ENCODE data around the gene KCTD1.

The KCTD1 gene

DNA sequence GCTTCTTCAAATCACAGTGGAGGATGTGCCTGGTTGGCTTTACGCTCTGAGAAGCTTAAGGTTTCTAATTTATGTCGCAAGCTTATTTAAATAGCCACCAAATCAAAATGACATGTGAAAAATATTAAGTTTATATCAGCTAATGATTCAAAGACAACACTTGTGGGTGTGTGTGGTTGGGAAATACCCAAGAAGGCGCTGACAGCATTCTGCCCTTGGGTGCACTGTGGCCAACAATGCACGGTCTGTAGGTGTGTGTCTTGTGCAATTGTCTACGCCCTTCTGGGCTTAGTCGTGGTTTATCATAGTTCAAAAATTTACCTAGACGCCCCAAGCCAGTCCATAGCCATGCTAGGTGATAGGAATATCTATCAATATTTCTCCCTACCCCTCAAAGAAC, 60.9 kb downstream of the KCTD1 start:
- no peak for DNase-seq

DNA sequence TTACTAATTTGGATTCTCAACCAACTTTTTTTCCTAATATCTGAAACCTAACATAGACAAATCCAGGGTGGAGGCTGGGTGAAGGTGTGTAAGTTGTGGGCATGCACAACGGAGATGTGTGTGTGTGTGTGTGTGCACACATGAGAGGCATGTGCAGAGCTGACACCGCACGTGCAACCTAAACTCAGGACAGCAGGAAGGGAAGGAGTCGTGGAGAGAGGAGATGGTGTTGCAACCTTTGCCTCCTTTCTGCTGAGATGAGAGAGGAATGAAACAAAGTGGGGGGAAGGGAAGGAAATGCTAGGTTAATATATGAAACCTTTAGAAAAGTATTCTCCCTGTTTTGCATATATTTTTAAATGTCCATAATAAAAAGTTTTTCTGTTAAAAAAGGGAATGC, 64.7 kb downstream of the KCTD1 start:
- no peak for DNase-seq

DNA sequence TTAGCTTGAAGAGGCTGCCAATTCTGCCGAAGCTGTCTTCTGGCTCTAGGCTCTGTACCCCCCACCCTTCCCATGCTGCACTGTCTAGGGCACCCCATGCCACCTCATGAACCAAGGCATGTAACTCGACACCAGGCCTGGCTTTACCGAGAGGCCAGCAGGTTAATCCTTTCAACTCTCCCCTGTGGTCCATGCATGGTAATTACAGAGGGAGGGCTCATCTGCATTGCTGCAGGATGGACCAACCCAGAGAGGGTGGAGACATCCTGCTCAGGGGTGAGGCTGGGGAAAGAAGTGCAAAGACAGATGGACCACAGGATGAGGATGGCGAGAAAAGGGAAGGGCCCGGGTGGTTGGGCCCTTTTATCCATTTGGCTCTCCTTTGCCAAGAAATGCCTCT, 65.8 kb downstream of the KCTD1 start:
- DNase-seq, result no peak

DNA sequence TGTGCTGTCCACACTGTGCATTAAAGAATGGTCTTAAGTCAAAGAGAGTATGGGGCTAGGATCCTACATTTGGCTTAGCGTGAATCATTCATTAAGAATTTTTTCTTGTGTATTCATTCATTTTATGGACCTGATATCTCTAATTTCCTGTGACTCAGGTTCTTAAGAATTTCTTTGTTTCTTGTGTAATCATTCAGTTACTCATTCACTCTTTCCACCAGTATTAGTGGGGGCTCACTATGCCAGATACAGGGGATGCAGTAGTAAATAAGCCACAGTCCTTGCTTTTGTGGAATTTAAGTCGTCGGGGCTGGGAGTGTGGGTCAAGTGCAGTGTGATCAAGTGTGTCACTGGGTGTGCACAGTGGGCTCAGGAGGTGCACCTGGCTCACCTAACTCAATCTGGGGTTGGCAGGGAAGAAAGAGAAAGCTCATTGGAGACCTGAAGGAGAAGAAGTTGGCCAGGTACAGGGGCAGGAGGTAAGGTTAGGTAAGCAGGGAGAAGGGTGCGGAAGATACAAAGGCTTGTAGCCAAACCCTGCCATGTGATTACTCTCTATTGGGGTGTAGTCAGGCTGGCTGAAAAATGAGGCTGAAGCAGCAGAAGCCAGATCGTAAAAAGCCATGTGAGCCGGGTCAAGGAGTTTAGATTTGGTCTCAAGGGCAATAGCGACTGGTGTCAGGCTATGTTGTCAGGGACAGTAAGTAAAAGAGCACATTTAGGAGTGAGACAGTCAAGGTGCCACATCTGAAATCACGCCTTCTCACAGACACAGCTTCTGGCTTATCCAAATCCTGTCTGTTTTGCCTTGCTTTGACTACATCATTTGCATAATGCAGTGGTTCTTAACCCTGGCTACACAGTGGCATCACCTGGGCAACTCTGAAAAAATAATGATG, 67.2 kb downstream of the KCTD1 start:
- DNase-seq, result no peak

DNA sequence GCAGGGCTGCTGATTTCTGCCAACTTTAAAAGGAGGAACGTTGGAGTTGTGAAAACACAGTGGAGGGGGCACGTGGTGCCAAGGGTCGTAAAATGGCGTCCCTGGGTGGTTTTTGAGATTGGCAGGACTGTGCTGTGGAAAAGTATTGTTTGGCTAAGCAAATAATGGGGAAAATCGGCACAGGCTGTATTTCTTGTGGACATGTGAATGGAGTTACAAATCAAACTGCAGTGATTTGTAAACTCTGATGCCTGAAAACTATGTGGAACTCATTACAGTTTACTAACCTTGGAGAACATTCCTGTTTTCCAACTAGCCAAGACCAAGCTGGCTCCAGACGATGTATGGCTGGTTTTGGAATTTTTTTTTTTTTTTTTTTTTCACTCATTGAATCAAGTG, 68.7 kb downstream of the KCTD1 start:
- no peak for DNase-seq

DNA sequence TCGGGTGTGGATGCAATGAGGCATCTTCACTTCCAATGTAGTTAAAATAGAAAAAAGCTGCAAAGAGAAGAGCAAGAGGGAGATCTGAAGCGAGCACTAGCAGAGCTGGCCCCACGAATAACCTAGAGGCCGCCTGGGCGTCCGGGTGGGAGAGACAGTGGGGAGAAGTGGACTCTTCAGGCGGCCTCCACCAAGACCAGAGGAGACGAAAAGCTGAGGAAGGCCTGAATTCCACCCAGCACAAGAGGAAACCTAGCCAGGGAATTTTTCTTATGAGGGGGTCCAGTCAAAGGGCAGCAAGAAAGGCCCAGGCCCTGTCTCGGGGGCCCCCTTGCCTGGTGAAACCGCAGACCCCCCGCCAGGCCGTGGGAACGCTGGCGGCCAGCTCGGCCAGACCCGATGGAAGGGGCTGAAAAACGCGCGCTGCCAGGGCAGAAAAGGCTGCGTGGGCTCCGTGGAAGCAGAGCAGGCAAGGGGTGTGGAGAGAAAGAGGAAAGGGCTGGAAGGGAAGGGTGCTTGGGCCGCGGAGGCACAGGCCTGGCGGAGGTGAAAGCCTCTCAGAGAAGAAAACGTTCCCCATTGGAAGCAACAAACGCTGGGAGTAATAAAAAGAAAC, 69.2 kb downstream of the KCTD1 start:
- no peak for DNase-seq

DNA sequence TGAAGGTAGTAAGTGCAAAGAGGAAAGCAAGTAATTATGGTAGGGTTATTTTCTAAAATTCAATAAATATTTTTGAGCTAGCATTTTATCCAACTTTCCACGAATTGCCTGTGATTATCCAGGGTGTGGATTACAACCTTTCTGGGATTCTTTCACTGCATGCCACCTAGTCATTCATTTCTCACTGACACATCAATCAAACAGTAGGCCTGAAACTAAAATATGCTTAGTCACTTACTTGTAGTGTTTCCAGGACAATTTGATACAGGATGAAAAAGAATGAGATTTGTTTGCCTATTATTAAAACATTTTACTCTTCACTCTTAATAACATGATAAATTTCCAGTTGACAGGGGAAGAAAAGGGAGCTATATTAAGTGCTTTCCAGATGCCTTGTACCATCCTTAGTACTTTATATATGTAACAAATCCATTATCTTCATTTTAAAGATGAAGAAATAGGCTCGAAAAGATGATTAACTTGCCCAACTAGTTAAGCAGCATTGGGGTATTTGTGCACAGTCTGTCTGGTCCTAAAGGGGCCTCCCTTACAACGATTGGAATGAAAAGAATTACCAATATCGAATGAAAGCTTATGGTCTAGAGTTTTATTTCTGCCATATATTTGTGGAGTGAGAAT, 70.4 kb downstream of the KCTD1 start:
- DNase-seq, result no peak

DNA sequence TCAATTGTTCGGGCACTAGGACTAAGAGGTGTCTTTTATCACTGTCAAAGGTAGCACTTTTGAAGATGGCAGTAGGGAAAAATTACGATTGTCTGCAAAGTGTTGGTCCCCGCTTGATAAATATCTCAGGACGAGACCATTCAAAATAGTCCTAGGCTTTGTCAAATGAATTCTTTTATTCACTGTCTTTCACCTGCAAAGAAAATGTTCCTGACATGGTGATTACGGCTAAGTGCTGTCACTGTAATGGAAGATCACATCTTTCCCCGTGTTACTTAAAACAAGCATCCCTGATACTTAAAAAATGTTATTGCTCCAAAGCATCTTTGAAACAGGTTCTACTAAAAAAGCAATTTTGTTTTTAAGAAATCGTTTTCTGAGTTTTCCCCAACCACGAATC, 71.7 kb downstream of the KCTD1 start:
- no peak for DNase-seq

DNA sequence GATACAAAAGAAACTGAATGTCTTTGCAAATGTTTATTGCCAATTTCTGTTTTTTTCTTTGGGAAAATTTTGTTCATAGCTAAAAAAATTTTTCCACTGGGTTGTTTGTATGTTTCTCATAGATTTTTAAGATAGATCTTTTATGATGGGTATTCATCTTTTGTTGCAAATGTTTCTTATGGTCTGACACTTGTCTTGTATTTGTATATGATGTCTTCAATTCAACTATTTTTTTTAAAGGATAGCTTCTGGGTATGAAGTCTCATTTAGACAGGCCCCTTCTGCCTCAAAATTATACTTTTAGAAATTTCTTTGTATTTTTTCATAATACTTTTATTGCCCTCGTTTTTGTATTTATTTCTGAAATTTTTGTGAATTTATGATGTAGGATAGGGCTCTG, 73.8 kb downstream of the KCTD1 start:
- DNase-seq, result no peak

DNA sequence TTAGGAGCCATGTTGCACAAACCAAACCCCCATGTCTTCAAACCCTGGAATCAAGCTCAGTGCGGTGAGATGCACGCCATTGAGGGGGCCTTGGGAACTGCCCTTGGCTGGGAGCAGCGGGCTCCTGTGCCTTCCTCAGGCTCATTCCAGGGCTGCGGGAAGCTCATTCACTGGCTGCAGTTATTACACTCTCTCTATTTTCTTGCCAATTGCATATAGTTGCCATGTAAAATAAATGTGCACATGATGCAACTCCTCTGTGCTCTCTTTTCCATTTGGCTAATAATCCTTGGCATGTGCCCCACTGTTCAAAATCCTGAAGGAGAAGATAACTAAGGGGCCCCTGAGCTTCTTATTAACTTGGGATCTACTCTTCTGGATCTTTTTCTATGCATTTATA, 74.7 kb downstream of the KCTD1 start:
- DNase-seq, result no peak

DNA sequence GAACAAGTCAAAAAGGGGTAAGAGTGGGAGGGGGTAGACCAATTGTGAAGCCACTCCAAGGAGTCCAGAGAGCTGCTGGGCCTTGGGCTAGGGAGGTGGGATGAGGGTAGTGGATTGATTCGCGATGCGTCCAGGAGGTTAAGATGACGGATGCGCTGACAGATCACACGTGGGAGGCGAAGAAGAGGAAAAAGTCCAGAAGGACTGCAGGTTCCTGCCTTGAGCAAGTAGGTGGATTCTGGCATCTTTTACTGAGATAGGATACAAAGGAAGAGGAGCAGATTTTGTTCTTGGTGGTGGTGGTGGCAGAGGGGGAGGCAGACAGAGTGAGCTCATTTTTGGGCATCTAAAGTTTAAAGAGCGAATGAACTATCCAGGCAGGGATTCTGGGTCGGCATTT, 76.5 kb downstream of the KCTD1 start:
- DNase-seq, result no peak

DNA sequence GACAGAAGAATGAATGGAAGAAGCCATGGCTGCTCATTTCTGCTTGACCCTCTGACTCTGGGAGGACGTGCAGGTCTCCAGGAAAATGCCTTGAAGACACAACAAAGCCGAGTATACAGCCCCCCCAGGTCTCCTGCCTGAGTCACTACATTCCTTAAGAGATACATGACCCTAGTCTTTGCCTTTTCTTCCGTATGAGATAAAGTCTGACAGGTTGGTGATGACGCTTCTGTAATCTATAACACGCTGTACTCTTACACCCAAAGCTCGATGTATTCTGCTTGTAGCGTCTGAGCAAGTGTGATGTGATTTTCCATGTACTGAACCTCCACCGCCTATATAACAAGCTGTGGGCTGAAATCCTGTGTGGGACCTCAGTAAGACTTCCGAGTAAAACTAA, 77.3 kb downstream of the KCTD1 start:
- DNase-seq, result no peak

DNA sequence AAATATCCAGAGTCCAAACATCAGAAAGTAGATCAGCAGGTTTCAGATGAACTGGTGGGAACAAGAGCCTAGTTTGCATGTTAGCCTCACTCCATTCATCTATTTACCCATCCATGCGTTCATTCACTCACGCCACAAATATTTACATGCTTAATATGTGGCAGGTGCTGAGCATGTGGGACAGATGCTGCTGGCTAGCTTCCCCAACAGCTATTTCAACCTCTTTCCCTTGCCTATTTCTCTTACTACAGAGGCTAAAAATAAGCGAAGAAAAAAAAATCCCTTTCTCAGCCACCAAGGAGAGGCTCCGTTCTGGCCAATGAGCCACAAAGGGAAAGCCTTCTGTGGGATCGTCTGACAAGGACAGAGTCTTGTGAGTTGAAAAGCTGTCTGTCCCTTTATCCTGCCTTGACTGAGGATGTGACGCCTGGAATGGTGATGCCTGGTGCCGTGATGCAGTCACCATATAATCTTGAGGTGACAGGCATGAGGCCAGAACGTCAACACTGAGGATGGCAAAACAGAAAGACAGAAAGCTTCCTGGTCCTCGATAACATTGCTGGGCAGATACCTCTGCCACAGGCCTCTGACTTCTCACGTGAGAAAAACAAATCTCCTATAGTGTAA, 78.2 kb downstream of the KCTD1 start:
- DNase-seq, result no peak

DNA sequence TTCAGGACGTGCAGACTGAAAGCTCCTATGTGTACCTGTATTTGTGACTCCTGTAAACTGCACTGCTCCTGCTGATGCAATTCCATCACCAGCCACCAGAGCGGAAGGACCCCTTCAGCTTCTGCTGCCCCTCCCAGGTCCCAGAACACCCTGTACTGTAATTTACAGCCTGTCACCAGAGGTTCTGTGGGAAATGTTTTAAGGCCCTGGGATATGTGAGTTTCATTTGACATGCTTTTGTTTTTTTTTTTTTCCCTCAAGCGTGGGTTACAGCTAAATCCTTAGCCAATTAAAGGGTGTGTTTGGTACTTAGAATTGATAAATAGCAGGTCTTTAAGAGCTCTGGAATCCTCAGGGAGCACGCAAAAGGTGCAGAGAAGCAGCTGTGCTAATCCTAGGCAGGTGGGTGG, 79.4 kb downstream of the KCTD1 start:
- DNase-seq, result no peak

DNA sequence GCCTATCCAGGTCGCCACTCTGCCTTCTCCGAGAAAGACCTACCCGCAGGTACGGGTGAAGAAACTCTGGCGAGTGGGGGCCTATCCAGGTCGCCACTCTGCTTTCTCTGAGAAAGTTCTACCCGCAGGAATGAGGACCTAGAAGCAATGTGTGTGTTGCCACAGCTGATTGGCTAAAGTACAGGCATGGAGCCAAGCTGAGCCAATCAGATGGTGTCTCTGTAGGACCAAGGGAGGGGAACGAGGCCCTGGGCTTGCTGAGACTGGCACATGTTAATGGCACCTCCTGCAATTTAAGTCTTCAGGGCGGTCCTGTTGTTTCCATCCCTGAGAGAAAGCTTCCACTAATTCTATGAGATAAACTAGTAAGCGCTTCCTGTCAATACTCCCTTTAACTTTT, 82.3 kb downstream of the KCTD1 start:
- DNase-seq, result no peak

DNA sequence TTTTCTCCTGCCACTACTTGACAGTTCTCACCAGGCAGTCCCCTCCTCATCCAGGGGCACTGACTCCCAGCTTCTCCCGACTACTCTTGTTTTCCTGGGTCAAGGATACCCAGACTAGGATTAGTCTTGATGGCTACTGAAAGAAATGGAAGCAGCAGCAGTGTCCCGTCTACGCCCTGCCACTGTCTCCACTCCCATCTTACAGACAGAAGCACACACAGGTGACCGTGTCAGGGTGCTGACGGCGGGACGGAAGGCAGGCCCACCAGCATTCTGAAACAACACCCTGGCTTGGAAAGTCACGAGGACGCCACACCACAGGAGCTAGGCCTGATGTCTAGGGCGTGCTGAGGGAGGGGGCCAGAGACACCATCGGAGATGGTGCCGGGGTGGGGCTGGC, 82.9 kb downstream of the KCTD1 start:
- DNase-seq, result no peak

DNA sequence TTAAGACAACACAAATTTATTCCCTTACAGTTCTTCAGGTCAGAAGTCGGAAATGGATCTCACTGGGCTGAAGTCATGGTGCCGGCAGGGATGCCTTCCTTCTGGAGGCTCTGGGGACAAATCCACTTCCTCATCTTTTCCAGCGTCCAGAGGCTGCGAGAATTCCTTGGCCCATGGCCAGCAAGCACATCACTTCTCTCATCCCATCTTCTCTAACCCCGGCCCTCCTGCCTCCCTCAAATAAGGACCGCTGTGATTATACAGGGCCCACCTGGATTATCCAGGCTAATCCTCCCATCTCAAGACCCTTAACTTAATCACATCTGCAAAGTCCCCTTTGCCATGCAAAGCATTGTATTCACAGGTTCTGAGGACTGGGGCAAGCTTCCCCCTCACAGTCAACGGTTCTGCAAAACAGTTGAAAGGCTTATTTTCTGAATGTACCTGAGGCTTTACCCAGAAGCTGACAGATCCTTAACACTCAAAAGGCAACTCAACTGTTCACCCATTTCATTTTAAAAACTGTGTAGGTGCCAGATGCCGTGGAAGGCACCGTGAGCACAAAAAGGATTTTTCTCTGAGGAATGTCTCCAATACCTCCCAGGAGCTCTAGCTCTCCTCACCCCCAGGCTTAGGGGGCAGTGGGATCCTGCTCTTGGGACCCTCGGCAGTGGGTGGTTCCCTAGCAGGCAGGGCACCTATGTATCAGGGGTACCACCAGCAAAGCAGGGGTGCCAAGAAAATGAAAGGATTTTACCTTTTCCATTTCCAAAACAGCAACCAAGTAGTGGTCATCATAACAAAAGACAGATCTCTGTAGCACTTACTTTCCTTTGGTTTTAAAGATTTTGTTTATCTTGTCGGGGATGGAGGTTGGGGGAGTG, 84.0 kb downstream of the KCTD1 start:
- peak in 2 of 56 donors; percentile 27 to 28 for DNase-seq

DNA sequence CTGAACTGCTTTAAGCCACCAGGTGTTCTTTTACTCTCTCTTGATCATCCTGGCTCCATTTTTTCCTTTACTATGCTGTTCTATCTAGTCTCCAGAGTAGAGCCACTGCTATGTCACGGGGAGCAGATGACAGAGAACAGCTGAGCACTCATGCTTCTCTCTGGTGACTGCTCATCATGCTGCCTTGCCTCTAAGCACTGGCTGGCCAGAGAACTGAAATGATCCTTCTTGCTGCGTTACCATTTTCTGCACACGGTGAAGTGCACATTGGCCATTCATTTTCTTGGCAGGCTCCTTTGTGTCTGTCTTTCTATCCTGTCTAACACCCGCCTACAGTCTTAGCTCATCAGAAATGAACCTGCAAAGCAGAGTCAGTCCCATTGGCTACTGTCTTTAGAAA, 86.0 kb downstream of the KCTD1 start:
- DNase-seq, result no peak

DNA sequence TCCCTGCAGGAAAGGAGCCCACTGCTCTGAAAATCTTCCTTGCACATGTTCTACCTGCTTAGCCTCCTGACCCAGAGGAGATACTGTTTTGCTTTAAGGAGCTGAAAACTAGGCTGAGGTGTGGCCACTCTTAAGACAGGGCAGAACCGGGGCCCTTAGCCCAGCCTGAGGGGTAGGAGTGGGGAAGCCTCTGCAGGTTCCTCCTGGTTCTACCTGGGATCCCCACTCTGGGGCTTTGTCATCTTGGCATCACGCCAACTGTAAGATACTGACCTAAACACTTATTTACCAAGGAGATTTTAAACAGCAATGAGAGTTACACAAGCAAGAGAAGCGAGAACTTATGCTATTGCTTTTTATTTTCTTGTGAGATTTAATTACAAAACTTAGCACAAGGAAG, 86.9 kb downstream of the KCTD1 start:
- no peak for DNase-seq

DNA sequence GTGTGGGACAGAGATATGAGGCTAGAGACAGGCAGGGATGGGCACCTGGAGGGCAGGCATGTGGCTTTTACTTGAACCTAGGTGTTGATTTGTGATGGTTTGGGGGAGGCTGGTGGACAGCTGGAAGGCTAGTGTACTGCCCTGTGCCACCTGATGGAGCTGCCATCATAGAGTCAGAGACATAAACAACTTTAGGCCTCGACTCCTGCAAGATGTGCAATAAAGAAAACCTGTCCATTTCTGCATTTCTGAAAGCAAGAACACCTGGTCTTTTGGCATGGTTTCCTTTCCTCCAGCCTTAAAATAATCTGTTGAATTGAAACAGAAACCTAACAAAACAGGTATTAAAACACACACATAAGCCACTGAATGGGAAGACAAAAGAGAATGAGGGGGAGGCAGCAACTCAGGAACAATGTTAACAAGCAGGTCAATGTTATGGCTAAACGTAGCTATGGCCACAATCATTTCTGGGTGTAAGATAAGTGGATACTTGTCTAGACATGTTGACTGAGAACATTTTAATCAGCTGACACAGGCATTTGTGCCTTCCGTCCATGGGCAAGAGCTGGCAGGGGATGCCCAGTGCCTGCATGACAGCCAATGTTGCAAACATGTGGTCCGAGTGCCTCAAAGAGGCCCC, 87.8 kb downstream of the KCTD1 start:
- no peak for DNase-seq

DNA sequence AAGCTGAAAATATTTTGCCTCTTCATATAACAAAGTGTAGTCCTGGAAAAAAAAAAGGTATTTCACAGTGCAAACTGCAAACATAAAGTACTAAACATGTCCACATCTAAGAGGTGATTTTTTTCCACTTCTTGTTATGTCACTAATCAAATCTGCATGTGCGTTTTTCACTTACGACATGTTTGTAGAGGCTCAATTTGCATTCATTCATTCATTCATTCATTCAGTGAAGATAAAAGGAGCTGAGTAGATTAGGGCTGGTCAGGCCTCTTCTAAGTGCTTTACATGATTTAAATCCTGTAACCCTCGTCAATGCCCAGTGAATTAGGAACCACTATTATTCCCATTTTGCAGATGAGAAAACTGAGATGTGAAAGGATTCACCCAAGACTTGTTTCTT, 88.5 kb downstream of the KCTD1 start:
- no peak for DNase-seq
